ENCODE data around the gene NET1. TPM values are rescaled to one million over a fixed set of nuclear protein-coding genes. Genes with fewer than 3 reads are reported as not detected.

The NET1 gene
- polyA plus RNA-seq, 1 donor = 122 TPM

GRCh38 chr10:5492929-5493576, 80.7 kb downstream of the NET1 start:
- WGBS (ENCODE audit: insufficient coverage, low lambda C conversion rate) = 40% methylated on average over 1 of the region's 13 CpGs
- Histone ChIP-seq H3K27ac (ENCODE audit: low read length) (no peak overlapping the region), H3K4me3 (ENCODE audit: low read length) (no peak overlapping the region), H3K9me3 (ENCODE audit: control insufficient read depth, low read depth, low read length) (peaks cover 12% of the 10 kb centered on the region), H3K4me1 (ENCODE audit: control insufficient read depth, insufficient read depth, low read length) (peaks cover 26% of the 10 kb centered on the region), H3K27me3 (ENCODE audit: control insufficient read depth, insufficient read depth, low read length) (no peaks in the 10 kb centered on the region), H3K36me3 (ENCODE audit: control insufficient read depth, insufficient read depth, low read length) (no peaks in the 10 kb centered on the region)
- no peak for DNase-seq

DNA sequence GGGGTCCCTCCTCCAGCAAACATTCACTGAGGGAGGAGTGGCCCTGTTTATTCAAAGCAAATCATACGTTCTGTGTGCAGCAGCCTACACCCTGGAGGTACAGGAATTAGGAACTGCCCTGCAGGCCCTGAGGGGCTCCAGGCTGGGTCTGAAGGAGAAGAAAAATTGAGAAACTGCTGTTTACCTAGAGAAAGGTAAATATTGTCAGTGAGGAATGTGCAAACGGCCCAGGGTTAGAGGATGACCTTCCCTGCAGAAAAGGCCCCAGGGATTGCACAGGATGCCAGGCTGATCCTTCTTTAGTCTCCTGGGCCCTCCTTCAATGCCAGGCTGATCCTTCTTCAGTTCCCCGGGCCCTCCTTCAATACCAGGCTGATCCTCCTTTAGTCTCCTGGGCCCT, 81.3 kb downstream of the NET1 start:
- Histone ChIP-seq H3K27ac (ENCODE audit: low read length) (no peak overlapping the region), H3K9me3 (ENCODE audit: control insufficient read depth, low read depth, low read length) (peaks cover 14% of the 10 kb centered on the region), H3K4me3 (ENCODE audit: low read length) (no peak overlapping the region), H3K27me3 (ENCODE audit: control insufficient read depth, insufficient read depth, low read length) (no peaks in the 10 kb centered on the region), H3K36me3 (ENCODE audit: control insufficient read depth, insufficient read depth, low read length) (no peaks in the 10 kb centered on the region), H3K4me1 (ENCODE audit: control insufficient read depth, insufficient read depth, low read length) (peaks cover 20% of the 10 kb centered on the region)
- no peak for DNase-seq
- WGBS (ENCODE audit: insufficient coverage, low lambda C conversion rate) = no CpG with 5 or more reads among the region's 3 CpGs

- no CpG with 5 or more reads among the region's 8 CpGs for WGBS (ENCODE audit: insufficient coverage, low lambda C conversion rate)
- H3K27me3 ChIP-seq (ENCODE audit: control insufficient read depth, insufficient read depth, low read length) = no peaks in the 10 kb centered on the region
- H3K4me3 ChIP-seq (ENCODE audit: low read length) = no peak overlapping the region
- H3K27ac ChIP-seq (ENCODE audit: low read length) = no peak overlapping the region
- peaks cover 18% of the 10 kb centered on the region for H3K9me3 ChIP-seq (ENCODE audit: control insufficient read depth, low read depth, low read length)
- DNase-seq = no peak
- peaks cover 13% of the 10 kb centered on the region for H3K4me1 ChIP-seq (ENCODE audit: control insufficient read depth, insufficient read depth, low read length)
- no peaks in the 10 kb centered on the region for H3K36me3 ChIP-seq (ENCODE audit: control insufficient read depth, insufficient read depth, low read length)
These were observed 82.3 kb downstream of the NET1 start for GRCh38 chr10:5494611-5495010.

DNA sequence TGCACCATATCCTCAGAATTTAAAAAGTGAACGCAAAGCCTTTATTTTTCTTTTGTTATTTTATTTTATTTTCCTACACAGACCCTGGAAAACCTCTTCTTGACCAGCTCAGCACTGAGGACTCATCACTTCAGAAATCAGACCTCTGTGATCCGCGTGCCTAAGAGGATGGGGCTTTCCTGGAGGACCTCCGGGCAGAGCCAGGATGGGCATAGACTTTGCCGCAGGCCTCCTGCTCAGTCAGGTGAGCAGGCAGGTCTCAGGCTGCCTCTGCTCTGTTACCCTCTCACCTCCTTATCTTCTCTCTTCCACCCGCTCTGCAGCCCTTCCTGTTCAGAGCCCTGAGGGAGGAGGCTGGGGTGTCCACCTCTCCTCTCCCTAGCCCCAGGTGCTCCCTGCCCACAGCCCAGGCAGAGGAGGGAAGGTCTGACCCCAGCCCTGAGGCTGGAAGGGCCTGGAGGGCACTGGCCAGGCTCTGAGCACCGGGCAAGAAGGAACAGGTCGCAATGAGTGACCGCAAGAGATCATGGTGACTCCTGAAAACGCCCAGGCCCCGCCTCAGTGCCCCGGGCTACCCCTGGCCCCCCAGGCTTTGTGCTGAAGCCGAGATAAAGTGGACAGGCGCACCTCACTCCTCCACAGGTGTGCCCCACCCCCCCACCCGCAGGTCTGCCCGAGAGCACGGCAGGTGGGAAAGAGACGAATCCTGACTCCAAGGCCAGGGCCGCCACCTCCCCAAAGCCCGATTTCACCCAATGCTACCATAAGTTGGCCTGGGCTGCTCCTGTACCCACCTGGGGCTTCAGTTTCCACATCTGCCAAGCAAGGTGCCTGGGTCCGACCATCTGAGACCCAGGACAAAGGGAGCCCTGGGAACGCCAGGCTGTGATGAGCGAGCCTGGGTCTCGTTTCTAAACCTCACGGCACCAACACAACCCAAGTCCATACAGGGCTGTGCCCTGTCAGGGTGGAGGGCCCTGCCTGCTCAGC, 84.2 kb downstream of the NET1 start:
- H3K4me3 ChIP-seq (ENCODE audit: low read length) = no peak overlapping the region
- no peak overlapping the region for H3K27ac ChIP-seq (ENCODE audit: low read length)
- WGBS (ENCODE audit: insufficient coverage, low lambda C conversion rate) = 83% methylated on average over 1 of the region's 25 CpGs
- DNase-seq = no peak
- no peaks in the 10 kb centered on the region for H3K36me3 ChIP-seq (ENCODE audit: control insufficient read depth, insufficient read depth, low read length)
- no peaks in the 10 kb centered on the region for H3K27me3 ChIP-seq (ENCODE audit: control insufficient read depth, insufficient read depth, low read length)
- H3K9me3 ChIP-seq (ENCODE audit: control insufficient read depth, low read depth, low read length) = peaks cover 18% of the 10 kb centered on the region
- H3K4me1 ChIP-seq (ENCODE audit: control insufficient read depth, insufficient read depth, low read length) = peaks cover 25% of the 10 kb centered on the region

DNA sequence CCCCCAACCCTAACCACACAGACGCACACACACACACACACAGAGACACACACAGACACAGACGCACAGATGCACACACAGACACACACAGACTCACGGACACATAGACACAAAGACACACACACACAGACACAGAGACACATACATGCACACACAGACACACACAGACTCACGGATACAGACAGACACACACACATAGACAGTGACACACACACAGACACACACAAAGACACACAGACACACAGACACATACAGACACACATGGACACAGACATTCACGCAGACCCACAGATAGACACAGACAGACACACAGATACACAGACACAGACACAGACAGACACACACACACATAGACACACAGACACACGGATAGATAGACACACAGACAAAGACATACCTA, 84.9 kb downstream of the NET1 start:
- Histone ChIP-seq H3K4me1 (ENCODE audit: control insufficient read depth, insufficient read depth, low read length) (peaks cover 26% of the 10 kb centered on the region), H3K36me3 (ENCODE audit: control insufficient read depth, insufficient read depth, low read length) (no peaks in the 10 kb centered on the region), H3K27me3 (ENCODE audit: control insufficient read depth, insufficient read depth, low read length) (no peaks in the 10 kb centered on the region), H3K27ac (ENCODE audit: low read length) (no peak overlapping the region), H3K4me3 (ENCODE audit: low read length) (no peak overlapping the region), H3K9me3 (ENCODE audit: control insufficient read depth, low read depth, low read length) (peaks cover 15% of the 10 kb centered on the region)
- WGBS (ENCODE audit: insufficient coverage, low lambda C conversion rate) = no CpG with 5 or more reads among the region's 6 CpGs
- no peak for DNase-seq

- peaks cover 34% of the 10 kb centered on the region for H3K4me1 ChIP-seq (ENCODE audit: control insufficient read depth, insufficient read depth, low read length)
- H3K27me3 ChIP-seq (ENCODE audit: control insufficient read depth, insufficient read depth, low read length) = no peaks in the 10 kb centered on the region
- H3K36me3 ChIP-seq (ENCODE audit: control insufficient read depth, insufficient read depth, low read length) = no peaks in the 10 kb centered on the region
- no peak overlapping the region for H3K27ac ChIP-seq (ENCODE audit: low read length)
- peaks cover 7% of the 10 kb centered on the region for H3K9me3 ChIP-seq (ENCODE audit: control insufficient read depth, low read depth, low read length)
- no peak overlapping the region for H3K4me3 ChIP-seq (ENCODE audit: low read length)
- DNase-seq = no peak
- WGBS (ENCODE audit: insufficient coverage, low lambda C conversion rate) = no CpG with 5 or more reads among the region's 19 CpGs
These were observed 85.8 kb downstream of the NET1 start for GRCh38 chr10:5497948-5498730.

DNA sequence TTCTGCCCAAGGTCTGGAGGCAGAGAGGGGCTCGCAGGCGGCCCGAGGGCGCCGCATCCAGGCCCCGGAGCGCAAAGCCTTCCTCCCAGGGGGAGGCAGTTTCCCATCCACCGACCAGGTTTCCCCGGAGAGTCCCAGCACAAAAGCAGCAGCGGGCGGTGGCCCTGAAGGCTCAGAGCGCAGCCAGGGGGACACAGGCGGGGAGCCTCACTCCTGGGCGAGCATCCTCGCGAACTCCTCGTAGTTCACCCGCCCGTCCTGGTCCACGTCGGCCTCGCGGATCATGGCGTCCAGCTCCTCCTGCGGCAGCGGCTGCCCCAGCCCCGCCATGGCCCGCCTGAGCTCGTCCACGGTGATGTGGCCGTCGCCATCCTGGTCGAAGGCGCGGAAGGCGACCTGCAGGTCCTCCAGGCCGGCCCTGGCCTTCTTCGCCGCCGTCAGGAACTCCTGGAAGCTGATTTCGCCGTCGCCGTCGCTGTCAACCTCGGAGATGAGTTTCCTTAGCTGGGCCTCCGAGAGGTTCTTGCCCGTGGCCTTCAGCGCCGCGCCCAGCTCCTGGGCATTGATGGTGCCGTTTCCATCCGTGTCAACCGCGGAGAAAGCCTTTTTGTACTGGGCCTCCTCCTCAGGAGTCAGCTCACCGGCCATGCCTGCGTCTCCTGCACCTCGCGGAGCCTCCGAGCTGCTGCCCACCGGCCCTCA, 86.6 kb downstream of the NET1 start:
- Histone ChIP-seq H3K27me3 (ENCODE audit: control insufficient read depth, insufficient read depth, low read length) (no peaks in the 10 kb centered on the region), H3K9me3 (ENCODE audit: control insufficient read depth, low read depth, low read length) (peaks cover 7% of the 10 kb centered on the region), H3K36me3 (ENCODE audit: control insufficient read depth, insufficient read depth, low read length) (no peaks in the 10 kb centered on the region), H3K4me1 (ENCODE audit: control insufficient read depth, insufficient read depth, low read length) (peaks cover 35% of the 10 kb centered on the region), H3K4me3 (ENCODE audit: low read length) (no peak overlapping the region), H3K27ac (ENCODE audit: low read length) (no peak overlapping the region)
- no peak for DNase-seq
- WGBS (ENCODE audit: insufficient coverage, low lambda C conversion rate) = 92% methylated on average over 2 of the region's 61 CpGs

DNA sequence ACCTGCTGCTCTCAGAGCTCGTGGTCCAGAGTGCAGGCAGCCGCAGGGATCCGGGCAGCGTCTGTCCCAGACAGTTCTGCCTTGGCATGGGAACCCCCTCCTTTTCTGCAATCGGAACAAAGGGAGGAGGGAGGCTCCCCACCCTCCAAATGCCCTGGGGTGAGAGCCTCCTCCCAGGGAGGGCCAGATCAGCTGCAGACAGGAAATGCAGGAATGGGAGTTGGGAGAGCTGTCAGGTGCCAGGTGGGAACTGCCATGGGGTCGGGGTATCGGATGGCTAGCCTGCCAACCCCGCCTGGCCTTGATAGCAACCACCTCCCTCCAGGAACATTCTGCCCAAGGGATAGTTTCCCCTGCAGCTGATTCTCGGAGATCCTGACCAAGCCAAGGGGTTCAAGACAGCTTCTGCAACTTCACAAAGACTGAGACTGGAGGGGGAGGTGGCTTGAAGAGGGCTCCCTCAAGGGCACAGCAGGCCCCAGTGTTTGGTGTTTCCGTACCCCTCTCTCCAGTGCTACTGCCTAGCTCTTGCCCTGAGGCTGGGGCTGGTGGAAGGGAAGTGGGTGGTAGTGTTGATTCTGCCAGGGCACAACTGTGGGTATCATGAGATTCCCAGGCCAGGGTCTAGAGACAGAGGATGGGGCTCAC, 87.3 kb downstream of the NET1 start, which contains the start of gene CALML5:
Gene CALML5 (minus strand): TSS at position 78 of the 648 bp plus-strand sequence. CDS start 132 bp downstream, outside the sequence.
- H3K4me1 ChIP-seq (ENCODE audit: control insufficient read depth, insufficient read depth, low read length) = peaks cover 40% of the 10 kb centered on the region
- WGBS (ENCODE audit: insufficient coverage, low lambda C conversion rate) = no CpG with 5 or more reads among the region's 10 CpGs

DNA sequence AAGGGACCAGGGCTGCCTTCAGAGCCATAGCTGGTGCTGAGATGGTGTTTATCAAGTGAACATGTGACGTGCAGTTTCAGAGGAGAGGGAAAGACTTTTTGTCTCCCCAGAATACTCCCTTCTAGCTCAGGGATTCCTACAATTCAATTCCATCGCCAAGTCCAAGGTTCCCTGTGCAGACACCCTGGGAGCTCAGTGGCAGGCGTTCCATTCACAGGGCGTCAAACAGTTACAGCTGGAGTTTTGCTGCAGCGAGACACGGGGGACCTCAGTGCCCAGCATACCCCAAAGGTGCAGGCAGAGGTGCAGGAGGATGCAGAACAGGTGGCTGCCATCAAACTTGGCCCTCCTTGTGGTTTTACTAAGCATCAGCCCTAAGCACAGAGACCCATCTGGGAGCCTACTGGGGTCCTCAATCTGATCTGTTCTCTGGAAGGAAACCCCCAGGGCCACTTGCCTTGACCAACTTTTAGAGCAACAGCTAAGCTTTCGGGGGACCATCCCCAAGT, 87.9 kb downstream of the NET1 start:
- WGBS (ENCODE audit: insufficient coverage, low lambda C conversion rate) = no CpG with 5 or more reads among the region's 7 CpGs
- peak in 1 of 2 donors; percentile 25 for DNase-seq
- H3K9me3 ChIP-seq (ENCODE audit: control insufficient read depth, low read depth, low read length) = peaks cover 7% of the 10 kb centered on the region

More for the DNA sequence above, 87.3 kb downstream of the NET1 start, which contains the start of gene CALML5:
- Histone ChIP-seq H3K36me3 (ENCODE audit: control insufficient read depth, insufficient read depth, low read length) (no peaks in the 10 kb centered on the region), H3K4me3 (ENCODE audit: low read length) (no peak within 1 kb of the TSS), H3K27ac (ENCODE audit: low read length) (no peak within 1 kb of the TSS), H3K9me3 (ENCODE audit: control insufficient read depth, low read depth, low read length) (peaks cover 7% of the 10 kb centered on the region), H3K27me3 (ENCODE audit: control insufficient read depth, insufficient read depth, low read length) (no peaks in the 10 kb centered on the region)
- DNase-seq = no peak

More for the DNA sequence above, 87.9 kb downstream of the NET1 start:
- Histone ChIP-seq H3K4me3 (ENCODE audit: low read length) (no peak overlapping the region), H3K4me1 (ENCODE audit: control insufficient read depth, insufficient read depth, low read length) (peaks cover 42% of the 10 kb centered on the region), H3K27ac (ENCODE audit: low read length) (no peak overlapping the region), H3K36me3 (ENCODE audit: control insufficient read depth, insufficient read depth, low read length) (no peaks in the 10 kb centered on the region), H3K27me3 (ENCODE audit: control insufficient read depth, insufficient read depth, low read length) (no peaks in the 10 kb centered on the region)

Measured in large intestine (tissue), 3 donors.